GM18508 (cell line): ENCODE data around the gene CFAP77.

Experiments used
- ATAC-seq: cut with Tn5 transposase; IDR thresholded peaks from one replicate; pipeline ENCODE4 v1.9.1; 2021; ENCODE audit warnings: moderate number of reproducible peaks; ENCODE audit not compliant: insufficient read depth, unreplicated experiment

The CFAP77 gene

DNA sequence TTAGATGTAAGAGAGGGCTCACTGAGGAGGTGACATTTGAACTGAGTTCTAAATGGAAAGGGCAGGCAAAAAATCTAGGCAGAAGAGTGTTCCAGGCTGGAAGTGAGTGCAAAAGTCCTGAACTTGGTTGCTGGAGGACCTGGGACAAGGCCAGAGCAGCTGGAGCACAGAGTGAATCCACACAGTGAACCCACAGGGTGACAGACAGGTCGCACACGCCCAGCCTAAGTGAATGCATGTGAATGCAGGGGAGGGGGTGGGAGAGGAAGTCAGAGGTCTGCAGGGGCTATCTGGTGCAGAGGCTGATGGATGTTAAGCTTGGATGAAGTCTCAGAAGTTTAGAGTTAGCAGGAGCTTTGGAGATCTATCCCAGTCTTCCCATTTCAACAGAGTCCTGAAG, 2.8 kb upstream of the CFAP77 start:
- ATAC-seq = no peak

DNA sequence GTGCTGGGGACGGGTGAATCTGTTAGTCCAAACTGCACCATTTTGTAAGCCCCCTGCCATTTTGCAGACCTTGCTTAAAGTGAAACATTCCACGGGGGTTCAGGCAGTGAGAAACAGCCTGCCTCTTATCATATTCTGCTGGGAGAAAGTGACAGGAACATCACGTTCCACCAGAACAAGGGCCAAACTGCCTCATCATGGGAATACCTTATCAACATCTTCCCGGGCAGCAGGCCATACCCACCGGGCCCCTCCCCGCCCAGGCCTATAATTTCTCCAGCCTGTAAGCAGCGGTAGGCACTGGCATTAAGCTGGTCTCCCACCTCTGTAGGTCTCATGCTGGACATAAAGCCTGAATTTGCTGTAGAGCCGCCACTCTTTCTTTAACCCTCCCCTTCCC, 1.5 kb upstream of the CFAP77 start:
- no peak for ATAC-seq

DNA sequence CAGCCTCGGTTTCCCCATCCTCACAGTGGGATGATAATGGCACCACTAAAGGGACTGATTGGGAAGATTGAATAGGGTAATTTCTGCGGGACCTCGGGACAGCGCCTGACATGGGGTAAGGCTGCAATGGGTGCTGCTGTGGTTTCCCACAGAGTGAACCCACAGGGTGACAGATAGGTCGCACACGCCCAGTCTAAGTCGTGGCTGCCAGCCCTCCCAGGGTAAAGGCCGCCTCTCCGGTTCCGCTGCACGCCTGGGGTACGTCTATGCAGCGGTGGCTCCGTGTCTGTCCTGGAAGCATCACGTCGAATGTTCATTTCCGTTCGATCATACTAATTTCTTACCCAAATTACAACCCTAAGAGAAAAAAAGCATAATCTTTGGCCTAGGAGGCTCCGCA, 631 bp downstream of the CFAP77 start:
- no peak for ATAC-seq

DNA sequence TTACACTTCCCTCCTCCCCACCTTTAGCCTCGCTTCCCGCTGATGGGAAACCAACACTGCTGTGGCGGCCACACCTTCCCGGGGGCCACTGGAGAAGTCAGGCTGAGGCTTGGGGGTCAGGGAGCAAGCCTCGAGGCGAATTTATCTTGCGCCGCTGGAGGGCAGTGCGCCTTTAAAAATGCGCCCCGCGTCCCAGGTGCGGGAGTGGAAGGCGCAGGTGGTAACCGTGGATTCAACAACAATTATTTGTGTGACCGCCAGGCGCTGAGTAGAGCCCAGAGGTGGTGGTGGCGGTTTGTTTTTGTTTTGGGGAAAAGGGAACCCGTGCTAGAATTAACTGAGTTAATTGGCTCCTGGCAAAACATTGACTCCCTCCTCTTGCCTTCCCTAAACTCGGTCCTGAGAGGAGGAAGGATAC, 1.1 kb downstream of the CFAP77 start:
- ATAC-seq = no peak

DNA sequence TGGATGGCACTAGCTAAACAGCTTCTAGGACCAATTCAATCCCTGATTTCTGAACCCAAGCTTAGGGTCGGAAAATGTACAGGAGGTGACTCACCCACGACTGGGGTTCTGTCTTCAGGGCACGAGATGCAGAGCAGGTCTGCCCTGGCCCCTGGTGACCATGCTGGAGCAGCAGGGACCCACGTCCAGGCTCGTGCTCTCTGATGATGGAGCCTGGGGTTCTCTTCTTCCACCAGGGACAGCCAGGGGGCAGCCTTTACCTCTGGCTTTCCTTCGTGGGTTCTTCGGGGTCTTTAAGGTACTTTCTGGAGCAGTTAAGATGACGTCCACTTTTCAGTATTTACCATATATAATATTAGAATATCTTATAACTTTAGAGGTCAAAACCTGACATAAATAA, 2.1 kb downstream of the CFAP77 start:
- ATAC-seq = no peak

DNA sequence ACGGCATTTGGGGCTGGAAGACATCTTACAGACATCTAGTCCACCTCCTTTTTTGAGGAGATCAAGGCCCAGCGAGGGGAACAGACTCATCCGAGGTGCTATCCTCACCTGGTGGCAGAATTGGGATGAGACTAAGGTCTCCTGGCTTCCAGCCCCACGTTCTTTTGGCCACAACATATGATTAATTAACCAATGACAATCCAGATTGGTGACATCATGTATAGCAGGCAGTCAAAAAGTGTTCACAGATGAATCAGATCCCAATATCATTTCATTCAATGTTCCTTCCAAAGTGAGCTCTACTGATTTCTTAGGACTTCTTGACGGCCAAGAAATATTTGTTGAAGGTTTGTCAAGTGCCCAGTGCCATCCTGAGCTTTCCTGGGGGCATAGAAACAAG, 3.9 kb downstream of the CFAP77 start:
- no peak for ATAC-seq

DNA sequence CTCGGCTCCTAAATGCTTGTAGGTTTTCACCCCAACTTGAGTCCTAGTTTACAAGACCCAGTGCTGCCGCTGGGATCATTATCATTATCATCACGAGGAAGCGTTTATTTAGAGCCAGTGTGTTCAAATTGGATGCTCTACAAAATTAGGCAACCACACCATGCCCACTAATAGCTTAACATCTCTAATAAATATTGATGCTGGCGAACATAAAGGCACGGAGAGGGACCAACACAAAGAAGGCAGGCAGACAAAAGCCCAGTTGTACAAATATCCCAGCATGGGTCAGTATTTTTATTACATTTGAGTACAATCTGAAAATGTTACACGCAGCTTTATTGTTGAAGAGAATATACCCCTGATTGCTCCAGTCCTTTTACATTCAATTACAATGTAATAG, 4.7 kb downstream of the CFAP77 start:
- no peak for ATAC-seq

DNA sequence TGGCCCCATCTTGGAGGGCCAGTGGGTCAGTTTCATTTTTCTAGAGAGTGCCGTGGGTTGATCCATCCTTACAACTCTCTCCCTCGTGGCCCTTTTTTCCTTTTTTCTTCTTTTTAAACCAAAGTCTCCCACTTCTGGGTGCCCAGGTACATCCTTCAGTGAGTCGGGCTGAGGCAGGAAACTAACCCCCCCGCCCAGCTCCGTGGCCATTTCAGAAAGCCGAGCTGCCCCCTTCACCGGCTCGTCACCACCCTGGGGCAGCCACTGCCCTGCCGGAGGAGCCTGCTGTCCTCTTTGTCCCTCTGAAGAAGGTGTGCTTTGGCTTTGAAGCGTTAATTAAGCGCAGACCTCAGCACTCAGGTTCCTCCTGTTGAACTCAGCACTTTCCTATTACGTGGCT, 5.2 kb downstream of the CFAP77 start:
- ATAC-seq = no peak

DNA sequence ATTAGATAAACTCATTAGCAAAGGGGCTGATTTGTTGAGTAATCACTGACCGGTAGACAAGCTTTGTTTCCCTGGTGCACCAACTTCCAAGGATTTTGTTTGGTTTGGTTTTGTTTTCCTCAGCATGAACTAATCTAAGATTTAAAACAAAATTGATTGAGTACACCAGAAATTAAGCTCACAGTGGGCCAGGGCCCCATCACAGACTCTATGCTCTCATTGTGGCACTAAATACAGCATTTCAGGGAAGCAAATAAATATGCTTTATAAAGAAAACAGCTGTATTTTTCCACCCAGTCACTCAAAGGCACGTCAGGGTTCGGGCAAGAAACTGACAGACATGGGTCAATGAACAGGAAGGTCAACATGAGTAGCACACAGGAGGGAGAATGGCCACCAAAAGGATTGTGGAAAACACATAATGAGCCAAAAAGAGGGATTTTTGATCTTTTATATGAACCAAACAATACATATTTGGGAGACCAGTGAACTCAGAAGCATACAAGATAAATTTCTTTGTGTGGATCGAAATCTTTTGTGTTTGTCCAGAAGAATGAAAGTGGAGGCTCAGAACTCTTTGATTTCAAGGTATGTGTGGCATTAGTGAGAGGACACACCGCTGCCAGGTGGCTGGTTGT, 8.8 kb downstream of the CFAP77 start:
- no peak for ATAC-seq

DNA sequence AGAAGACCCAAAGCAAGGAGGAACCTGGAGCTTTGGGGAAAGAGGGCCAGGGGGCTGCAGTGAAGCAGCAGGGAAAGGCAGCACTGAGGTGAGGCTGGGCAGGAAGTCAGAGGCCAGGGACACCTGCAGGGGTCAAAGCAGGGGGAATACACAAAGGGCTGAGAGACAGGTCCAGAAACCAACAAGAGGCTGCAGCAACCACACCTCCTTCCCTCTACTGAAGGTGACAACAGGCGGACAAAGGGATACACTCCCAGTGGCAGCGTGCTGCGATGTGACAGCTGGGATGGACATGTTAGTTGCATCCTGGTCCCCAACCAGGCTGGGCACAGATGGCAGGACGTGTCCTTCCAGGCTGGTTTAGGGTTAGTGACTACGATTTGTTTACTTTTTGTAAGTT, 12.6 kb downstream of the CFAP77 start:
- ATAC-seq = no peak

DNA sequence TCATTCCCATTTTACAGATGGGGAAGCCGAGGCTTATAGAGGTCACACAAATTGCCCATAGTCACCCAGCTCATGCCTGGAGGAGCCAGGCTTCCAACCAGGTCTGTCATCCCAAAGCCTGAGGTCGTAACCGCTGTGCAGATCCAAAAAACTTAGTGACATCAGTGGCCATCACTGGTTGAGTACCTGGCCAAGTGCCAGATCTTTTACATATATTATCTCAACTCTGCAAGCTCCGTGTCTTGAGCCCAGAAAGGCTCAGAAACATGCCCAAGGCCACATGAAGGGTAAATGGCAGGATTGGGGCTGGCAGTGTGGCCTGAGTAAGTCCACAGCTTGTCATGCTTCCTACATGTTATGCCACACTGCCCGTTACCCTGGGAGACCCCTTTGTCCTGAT, 13.5 kb downstream of the CFAP77 start:
- no peak for ATAC-seq

DNA sequence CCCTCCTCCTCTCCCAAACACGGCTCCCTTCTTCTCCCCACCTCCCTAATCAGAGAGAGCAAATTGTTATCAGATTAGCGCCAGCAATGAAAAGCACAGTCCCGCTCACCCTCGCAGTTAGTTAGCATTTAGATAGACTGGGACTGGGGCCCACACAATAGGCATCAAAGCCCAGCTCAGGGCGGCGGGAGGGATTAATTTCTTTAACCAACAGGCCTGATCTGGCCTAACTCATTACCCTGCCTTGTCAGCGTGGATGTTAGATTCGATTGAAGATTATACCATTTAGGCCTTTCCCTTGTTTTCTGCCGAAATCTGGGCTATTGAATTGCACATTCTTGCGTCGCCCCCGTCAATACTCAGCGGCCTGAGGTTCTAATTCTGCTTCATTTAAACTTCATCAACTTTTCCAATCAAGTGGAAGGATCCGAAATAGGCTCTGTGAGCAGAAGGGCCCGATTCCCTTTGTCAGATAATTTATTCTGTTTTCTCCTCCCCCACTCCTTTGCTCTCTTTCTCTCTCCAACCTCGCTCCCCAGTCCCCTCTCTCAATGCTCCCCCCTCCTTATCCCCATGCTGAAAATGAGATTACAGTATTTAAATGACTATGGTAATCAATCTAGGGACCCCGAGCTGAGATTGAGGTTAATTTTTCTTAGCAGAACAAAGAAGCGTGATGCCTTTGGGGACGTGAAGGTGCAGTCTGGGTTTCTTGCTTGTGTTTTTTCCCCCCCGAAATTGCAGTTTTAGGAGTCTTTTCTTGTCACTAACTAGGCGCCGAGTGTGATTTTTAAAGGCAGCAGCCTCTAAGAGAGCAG, 15.1 kb downstream of the CFAP77 start:
- no peak for ATAC-seq

DNA sequence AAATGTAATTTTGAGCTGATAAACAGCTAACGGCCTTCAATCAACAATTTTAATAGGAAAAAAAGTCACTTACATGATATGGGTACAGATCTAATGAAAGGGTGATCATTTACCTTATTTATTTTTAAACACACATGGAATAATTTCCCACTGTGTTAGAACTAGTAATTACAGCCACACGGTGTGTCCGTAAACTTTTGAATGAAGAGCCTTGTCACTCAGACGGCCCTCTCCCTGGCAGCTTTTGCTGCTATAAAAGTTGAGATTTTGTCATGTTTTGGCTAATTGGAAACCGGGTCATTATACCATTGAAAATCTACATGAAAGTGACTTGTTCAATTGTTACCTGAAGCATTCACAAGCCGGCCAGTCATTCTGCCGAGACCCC, 15.7 kb downstream of the CFAP77 start:
- no peak for ATAC-seq

DNA sequence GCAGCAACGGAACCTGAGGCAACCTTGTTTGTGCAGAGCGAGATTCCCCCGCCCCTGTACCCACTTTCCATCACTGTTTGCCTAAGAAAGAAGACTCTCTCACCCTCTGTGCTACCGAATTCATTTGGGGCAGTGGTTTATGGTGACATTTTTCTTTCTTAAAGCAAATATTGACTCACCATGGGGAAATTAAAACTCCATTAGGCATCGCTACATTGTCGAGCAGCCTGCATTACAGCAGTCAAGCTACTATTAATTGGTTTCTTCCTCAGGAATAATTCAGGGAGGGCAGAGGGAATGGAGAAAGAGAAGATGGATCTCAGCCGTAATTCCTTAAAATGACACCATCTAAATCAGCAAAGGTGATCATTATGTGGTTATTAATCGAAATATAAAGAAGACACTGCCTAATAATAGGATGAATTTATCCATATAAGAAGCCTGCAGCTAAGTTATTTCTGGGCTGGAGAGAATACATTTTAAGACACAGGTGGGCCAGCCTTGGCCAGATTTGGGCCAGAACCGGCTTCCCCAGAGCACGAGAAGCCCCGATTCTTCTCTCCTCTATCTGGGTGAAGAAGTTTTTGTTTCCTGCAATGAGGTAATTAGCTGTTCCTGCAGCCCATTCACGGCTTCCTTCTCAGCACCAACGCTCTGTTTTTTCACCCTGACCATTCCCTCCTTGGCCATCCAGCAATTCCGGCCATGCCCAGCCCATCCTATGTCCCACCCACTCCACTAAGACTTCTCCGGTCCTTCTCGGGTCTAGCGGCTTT, 16.8 kb downstream of the CFAP77 start:
- no peak for ATAC-seq

DNA sequence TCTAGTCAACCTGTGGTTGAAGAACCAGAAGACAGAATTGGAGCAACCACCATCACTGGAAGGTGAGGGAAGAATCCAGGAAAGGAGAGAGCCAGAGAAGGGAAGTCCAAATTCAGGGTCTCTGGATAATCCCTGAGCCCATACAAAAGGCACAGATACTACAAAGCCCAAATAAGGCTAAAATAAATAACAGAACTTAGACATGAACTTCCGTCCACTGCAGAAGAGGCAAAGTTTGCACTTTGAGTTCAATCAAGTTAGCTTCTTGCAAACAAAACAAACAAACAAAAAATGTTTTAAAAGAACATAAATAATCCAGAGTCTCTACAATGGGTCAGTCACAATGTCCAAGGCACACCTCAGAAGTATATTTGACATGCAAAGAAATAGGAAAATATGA, 21.0 kb downstream of the CFAP77 start:
- ATAC-seq = no peak

DNA sequence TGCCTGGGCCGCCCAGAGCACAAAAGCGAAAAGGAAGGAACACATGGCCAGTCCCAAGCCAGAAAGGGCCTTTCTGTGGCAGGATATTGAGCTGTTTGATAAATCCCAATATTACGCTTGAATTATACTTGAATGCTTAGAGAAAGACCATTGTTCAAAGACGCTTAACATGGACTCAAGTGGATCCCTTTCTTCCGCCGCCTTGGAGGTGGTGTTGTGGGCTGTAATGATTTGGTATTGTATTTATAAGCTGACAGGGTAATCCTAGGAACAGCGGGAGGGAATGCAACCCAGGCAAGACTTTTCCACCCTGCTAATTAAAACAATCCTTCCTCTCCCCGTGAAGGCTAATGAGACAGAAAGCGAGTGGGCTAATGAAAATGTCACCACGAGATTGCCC, 24.9 kb downstream of the CFAP77 start:
- no peak for ATAC-seq

DNA sequence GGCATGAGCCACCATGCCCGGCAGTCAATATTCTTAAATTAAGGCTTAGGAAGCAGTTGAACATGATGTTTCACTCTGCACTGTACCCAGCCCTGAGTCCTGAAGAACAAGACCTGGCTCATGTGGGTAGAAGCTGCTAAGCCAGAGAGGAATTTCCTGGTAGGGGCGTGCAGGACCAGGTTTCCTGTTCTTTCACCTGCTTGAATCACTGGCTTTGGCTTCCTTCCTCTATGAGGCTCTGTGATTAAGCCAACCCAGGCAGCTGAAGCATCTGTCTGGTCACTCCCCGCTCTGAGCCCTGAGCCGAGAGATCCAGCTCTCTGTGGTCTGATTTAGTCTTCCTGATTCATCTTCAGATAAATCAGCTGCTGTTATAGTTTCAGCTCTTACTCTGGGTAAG, 29.1 kb downstream of the CFAP77 start:
- no peak for ATAC-seq

DNA sequence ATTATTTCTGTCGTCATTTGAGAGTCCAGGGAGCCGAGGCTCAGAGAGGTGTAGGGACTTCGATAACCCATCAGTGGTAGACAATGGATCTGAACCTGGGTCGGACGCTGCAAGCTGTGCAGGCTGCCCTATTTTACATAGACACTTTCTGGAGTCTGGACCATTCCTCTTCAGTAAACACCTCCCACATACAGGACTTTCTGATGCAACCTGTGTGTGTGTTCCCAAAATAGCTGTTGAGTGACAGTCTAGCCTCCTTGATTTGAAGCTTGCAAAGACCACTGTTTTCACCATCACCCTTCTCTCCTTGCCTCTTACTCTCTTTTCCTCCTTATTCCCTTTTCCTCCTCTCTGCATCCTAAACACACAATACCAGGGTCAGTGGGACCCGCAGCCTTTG, 30.7 kb downstream of the CFAP77 start:
- ATAC-seq = no peak

DNA sequence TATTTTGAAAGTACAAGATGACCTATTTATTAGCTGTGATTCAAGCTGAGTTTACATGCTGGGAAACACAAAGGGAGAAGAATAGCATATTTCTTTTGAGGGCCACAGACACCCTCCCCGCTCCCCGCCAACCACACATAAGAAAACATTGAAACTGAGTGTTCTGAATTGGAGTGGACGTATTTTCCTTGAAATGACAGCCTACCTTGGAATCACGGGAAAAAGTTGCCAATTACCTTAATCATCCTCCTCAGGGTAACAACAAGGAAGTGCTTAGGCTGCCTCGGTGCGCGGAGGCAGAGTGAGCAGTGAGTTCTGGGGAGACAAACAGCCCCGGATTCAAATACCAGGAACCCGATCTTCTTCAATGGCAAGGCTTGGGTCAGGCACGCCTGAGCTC, 31.4 kb downstream of the CFAP77 start:
- ATAC-seq = no peak

DNA sequence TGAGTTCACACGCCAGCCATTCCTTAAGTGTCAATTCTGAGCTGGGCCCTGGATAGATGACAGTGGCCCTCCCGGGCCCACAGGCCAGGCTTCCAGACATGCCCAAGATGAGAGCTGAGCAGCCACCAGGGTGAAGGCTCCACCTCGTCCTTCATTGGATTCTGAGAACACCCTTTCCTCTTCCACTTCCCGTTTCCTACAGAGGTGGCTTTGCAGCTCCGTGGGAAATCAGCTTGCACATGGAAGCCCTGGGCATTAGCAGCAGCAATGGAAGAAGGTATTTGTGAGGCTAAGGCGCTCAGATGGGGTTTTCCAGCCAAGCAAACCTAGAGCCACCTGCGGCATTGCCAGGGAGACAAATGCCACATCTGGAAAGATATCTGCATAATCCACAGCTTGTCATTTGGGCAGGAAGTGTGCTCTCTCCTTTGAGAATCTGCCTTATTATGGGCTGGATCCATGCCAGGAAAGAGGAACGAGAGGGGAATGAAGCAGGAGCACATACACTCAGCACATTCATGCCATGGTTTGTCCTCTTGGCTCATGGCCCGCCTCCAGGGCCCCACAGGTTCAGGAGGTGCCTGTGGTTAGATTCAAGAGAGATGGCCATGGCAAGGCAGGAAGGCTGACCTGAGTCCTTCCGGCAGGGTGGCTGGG, 34.1 kb downstream of the CFAP77 start:
- no peak for ATAC-seq

DNA sequence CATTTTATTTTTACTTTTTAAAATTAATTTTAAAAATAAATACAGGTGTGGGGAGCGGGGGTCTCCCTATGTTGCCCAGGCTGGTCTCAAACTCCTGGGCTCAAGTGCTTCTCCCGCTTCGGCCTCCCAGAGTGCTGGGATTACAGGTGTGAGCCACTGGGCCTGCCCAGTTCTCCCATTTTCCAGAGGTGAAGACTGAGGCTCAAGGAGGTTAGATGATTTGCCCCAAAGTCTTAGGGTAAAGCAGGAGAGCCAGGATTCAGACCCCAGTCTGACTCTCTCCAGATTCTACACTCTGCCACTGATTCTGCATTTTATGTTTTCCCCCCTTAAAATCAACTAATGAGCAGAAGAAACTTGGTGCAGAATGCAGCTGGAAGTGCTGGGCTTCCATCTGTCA, 36.9 kb downstream of the CFAP77 start:
- ATAC-seq = no peak
